GM18520 (cell line): ENCODE data around the gene KLC1.
"Not testable (repeated sequence)": the region's sequence is repeated elsewhere in the genome, so short reads cannot be mapped to it uniquely, and the experiment has no call there.

Source experiments
- ATAC-seq: cut with Tn5 transposase; IDR thresholded peaks from one replicate; pipeline ENCODE4 v1.9.1; 2021; ENCODE audit not compliant: unreplicated experiment

The KLC1 gene

GRCh38 chr14:103688906-103689902, 60.2 kb downstream of the KLC1 start:
- peak; percentile 46 for ATAC-seq

- no peak for ATAC-seq
These were observed 61.3 kb downstream of the KLC1 start for GRCh38 chr14:103690332-103690731.

DNA sequence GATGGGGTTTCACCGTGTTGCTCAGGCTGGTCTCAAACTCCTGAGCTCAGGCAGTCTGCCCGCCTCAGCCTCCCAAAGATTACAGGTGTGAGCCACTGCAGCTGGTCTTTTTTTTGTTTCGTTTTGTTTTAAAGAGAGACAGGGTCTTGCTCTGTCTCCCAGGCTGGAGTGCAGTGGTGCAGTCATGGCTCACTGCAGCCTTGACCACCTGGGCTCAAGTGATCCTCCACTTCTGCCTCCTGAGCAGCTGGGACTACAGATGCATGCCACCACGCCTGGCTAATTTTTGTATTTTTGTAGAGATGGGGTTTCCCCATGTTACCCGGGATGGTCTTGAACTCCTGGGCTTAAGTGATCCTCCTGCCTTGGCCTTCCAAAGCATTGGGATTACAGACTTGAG, 62.6 kb downstream of the KLC1 start:
- not testable (repeated sequence) for ATAC-seq

DNA sequence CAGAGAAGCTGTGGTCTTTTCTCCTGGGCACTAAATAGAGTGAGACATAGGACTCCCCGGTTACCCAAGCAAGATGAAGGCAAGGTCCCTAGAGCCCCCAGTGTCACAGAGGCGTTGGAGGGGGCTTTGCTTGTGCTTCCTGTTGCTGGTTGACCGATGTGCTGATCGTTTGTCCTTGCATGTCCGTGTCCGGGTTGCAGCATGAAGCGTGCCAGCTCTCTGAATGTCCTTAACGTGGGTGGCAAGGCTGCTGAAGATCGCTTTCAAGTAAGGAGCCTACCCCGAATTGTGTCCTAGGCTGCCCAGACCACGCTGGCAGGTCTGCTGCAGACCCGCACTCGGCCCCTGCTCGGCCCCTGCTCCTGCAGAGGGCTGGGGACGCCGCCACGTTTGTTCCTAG, 63.1 kb downstream of the KLC1 start:
- no peak for ATAC-seq

GRCh38 chr14:103692871-103693270, 63.9 kb downstream of the KLC1 start:
- ATAC-seq, result no peak

- ATAC-seq, result no peak
These were observed 64.5 kb downstream of the KLC1 start for GRCh38 chr14:103693515-103693914.

- ATAC-seq, result no peak
These were observed 65.6 kb downstream of the KLC1 start for GRCh38 chr14:103694572-103695026.

DNA sequence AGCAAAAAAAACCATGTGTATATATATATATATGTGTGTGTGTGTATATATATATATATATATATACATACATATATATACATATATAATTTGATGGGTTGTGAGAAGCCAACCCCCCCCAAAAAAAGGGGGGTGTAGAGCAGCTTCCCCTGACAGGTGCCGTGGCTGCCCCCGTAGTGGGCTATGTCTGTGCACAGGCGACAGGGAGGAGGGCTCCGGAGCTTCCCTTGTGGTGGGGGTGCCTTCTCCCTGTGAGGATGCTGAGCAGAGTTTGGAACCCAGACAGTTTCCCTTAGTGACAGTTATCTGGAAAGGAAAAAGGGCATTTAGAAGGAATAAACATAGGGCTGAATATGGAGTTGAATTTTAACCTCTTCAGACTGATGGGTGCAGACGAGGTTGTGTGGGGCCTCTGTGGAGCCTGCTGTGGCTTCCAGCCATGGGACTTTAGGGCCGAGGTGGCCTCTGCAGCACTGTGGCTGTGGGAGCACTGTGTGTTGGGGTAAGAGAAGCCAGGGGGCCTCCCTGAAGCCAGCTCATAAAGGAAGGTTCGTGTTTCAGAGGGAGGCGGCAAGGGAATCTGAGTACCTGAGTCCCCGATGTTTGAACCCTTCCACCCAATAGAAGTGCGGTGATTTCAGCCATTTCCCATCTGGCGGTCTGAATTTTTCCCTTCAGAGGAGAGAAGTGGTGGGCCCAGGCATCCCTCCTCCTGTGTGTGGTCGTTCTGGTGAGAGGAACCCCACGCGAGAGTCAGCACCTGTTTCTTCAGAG, 66.5 kb downstream of the KLC1 start:
- ATAC-seq, result no peak

- ATAC-seq, result no peak
These were observed 67.0 kb downstream of the KLC1 start for GRCh38 chr14:103696070-103696402.

GRCh38 chr14:103696466-103697071, 67.6 kb downstream of the KLC1 start:
- no peak for ATAC-seq

- ATAC-seq, result no peak
These were observed 68.2 kb downstream of the KLC1 start for GRCh38 chr14:103697206-103697602.

DNA sequence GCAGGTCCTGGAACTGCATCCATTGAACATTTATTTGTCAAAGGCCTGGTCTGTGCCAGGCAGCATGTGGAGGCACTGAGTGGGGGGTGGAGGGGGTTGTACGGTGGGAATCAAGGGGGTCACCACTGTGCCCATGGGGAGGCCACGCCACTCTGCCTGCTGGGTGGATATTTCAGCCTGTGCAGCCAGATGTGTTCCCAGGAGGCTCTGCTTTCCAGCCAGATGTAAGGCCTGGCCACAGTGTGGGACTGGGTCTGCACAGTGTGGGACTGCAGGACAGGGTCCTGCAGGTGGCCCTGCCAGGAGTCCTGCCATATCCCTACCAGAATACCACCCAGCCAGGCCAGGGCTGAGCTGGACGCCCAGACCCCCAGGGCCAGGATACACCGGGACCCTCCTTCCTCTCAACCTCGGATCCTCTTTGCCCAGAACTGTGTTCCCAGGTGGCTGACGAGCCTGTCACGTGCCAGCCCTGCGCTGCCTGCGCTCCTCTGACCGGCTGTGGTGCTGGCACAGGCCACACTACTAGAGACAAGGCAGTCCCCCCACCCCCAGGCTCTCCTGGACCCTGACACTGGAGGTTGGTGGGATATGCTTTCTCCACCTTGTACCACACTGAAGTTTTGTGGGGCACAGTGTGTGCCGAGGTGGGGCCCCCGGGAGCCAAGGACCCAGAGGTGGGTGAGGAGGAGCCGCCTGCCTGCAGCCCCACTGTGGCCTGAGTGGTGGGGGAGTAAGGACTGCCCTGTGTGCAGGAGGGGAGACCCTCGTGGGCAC, 68.8 kb downstream of the KLC1 start:
- no peak for ATAC-seq

DNA sequence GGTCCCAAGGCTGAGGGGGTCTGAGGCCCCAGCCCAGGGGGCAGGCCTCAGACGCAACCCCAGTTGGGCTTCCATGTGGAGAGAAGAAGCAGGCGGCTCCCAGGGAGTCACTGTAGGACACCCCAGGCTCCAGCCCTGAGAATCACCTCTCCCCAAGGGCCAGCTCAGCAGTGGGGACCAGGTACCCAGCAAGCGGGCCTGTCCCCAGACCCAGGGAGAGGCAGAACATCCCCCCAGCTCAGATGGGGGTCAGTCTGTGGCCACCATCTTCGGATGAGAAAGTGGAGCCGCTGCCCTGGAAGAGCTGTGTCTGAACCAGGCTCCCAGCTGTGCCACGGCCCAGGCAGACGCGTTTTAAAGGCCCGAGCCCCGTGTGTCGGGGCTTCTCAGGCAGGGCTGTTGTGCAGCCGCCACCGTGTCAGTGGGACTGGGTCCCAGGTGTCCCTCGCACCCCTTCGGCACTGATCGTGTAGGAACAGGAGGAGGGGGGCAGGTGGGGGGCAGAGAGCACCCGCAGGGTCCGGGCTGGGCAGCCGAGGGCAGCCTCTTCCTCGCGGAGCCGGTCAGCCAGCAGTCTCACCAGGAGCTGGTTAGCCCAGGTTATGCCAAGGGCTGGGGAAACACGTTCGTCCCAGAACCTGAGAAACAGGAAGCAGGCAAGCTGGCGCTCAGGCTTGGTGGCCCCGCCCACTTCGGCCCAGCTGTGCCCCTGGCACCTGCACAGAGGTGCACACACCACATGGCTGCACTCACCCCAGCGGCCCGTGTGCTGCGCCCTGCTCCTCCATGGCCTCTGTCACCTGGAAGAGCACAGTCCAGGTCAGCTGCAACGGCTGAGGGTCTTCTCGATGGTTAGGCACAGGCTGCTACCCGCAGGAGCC, 69.6 kb downstream of the KLC1 start:
- ATAC-seq, result no peak

GRCh38 chr14:103699261-103699661, 70.2 kb downstream of the KLC1 start:
- ATAC-seq, result no peak

GRCh38 chr14:103699901-103700752, 71.1 kb downstream of the KLC1 start:
- ATAC-seq, result no peak

DNA sequence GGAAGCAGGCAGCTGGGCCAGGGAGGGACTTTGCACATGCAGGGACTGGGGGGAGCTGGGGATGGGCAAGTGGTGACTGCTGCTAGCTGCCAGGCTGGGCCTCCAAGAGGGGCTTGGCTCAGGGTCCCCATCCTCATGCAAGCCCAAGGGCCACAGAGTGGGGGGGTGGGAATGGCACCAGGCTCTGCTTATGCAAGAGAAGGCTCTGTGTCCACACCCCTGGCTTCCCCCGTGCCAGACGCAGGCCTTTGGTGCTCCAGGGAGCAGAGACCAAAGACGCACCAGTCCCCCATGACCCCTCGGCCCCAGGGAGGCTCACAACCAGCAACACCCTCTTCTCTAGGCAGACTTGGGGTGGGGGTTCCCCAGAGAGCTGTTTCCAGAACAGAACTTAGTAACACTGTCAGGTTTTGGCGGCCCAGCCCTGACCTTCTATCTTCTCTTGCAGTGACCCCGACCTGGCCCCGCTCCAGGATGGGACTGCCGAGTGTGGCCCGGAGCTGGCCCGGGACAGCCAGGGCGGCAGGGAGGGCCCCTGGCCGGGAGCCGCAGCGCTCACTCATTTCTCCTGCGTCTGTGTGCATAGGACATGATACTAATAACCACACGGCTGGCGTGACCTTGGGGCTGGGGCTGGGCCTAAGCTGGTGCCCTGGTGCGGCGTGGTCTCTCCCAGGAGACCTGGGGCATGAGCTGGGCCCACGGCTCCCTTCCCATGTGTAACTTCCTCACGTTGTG, 71.9 kb downstream of the KLC1 start:
- ATAC-seq, result no peak

- ATAC-seq, result no peak
These were observed 73.1 kb downstream of the KLC1 start for GRCh38 chr14:103702095-103702494.
